Right lung (tissue), 5 donors: ENCODE measurements around the gene TCHP. TPM values are rescaled to one million over a fixed set of nuclear protein-coding genes. Genes with fewer than 3 reads are reported as not detected.

ENCODE experiments used
- DNase-seq, 2 donors: peaks; one replicate each; pipeline ENCODE4 v3.0.0-alpha.2; 2013
- polyA plus RNA-seq, 5 donors: library from polyadenylated mRNA; unstranded; fragments of 120-200 nt; gene quantifications; one replicate each; pipeline versions ENCODE4 v1.2.1 to v1.2.3, GENCODE V29; 2013; ENCODE audit warnings: inconsistent platforms in 1 of 5, low replicate concordance in 1 of 5; ENCODE audit not compliant: insufficient read length in 5 of 5, insufficient read depth in 1 of 5

The TCHP gene
- polyA plus RNA-seq, 5 donors = 19.8 to 26.0 (median 20.7) TPM

GRCh38 chr12:109961612-109962011, 61.5 kb downstream of the TCHP start:
- DNase-seq = no peak

GRCh38 chr12:109962398-109962797, 62.3 kb downstream of the TCHP start:
- DNase-seq = no peak

GRCh38 chr12:109963330-109963729, 63.3 kb downstream of the TCHP start:
- DNase-seq = no peak

GRCh38 chr12:109963743-109964429, 63.8 kb downstream of the TCHP start:
- DNase-seq = no peak

GRCh38 chr12:109966546-109966945, 66.5 kb downstream of the TCHP start:
- no peak for DNase-seq

- no peak for DNase-seq
These were observed 67.4 kb downstream of the TCHP start for GRCh38 chr12:109967383-109968031.

Other genes starting within 250 kb of the TCHP start
- 1 to 10 TPM; 1.6 to 2.8 (median 1.8) TPM for gene FAM222A, start 186.4 kb upstream of the TCHP start, polyA plus RNA-seq
- gene TRPV4, start 66.9 kb upstream of the TCHP start, polyA plus RNA-seq = 1 to 10 TPM; 2.6 to 4.0 (median 2.8) TPM
- 10 to 100 TPM; 25.6 to 38.8 (median 32.0) TPM for gene GLTP, start 19.7 kb upstream of the TCHP start, polyA plus RNA-seq
- 10 to 100 TPM; 41.8 to 58.1 (median 54.7) TPM for gene GIT2, start 96.1 kb downstream of the TCHP start, polyA plus RNA-seq
- gene ANKRD13A, start 99.2 kb downstream of the TCHP start, polyA plus RNA-seq = 10 to 100 TPM; 34.4 to 45.6 (median 40.6) TPM
- 10 to 100 TPM; 32.3 to 38.3 (median 36.0) TPM for gene C12orf76, start 148.2 kb downstream of the TCHP start, polyA plus RNA-seq
- 10 to 100 TPM; 30.8 to 49.5 (median 44.2) TPM for gene IFT81, start 224.1 kb downstream of the TCHP start, polyA plus RNA-seq